NCI-H69 (cell line): ENCODE data around the gene SYTL1.
A peak's percentile ranks its signal among the peaks of the same experiment; 100 is the strongest.

ENCODE experiments used
- DNase-seq: peaks from one replicate; lab custom pipeline; 2025; lab: John Stamatoyannopoulos, UW

Gene SYTL1

GRCh38 chr1:27348861-27349783, 7.3 kb downstream of the SYTL1 start:
- DNase-seq, result peak; percentile 87

- DNase-seq, result peak; percentile 86
Measured at GRCh38 chr1:27349784-27350662, 8.2 kb downstream of the SYTL1 start.

GRCh38 chr1:27350663-27351540, 9.1 kb downstream of the SYTL1 start:
- no peak for DNase-seq

- DNase-seq, result no peak
Measured at GRCh38 chr1:27351541-27352107, 9.8 kb downstream of the SYTL1 start.

GRCh38 chr1:27353166-27353565, 11.3 kb downstream of the SYTL1 start:
- no peak for DNase-seq

GRCh38 chr1:27353629-27354028, 11.8 kb downstream of the SYTL1 start:
- DNase-seq, result no peak

GRCh38 chr1:27355683-27356082, 13.9 kb downstream of the SYTL1 start:
- no peak for DNase-seq

GRCh38 chr1:27356277-27356618, 14.4 kb downstream of the SYTL1 start:
- no peak for DNase-seq

- peak; percentile 28 for DNase-seq
Measured at GRCh38 chr1:27356619-27357280, 14.9 kb downstream of the SYTL1 start.

GRCh38 chr1:27357281-27358037, 15.6 kb downstream of the SYTL1 start:
- peak; percentile 73 for DNase-seq

- DNase-seq, result no peak
Measured at GRCh38 chr1:27358038-27358927, 16.5 kb downstream of the SYTL1 start.

GRCh38 chr1:27358928-27359313, 17.1 kb downstream of the SYTL1 start:
- no peak for DNase-seq

- DNase-seq, result no peak
Measured at GRCh38 chr1:27359822-27360158, 18.0 kb downstream of the SYTL1 start.

GRCh38 chr1:27360159-27361043, 18.6 kb downstream of the SYTL1 start:
- DNase-seq, result no peak

GRCh38 chr1:27361044-27361402, 19.2 kb downstream of the SYTL1 start:
- DNase-seq, result no peak

GRCh38 chr1:27361553-27361952, 19.7 kb downstream of the SYTL1 start:
- DNase-seq, result no peak

- no peak for DNase-seq
Measured at GRCh38 chr1:27363766-27364695, 22.2 kb downstream of the SYTL1 start.
